Stimulated activated CD4-positive, alpha-beta T cell treated with anti-CD3 and anti-CD28 coated beads, Interleukin-12 subunit alpha, Interleukin-12 subunit beta, amount 100 ng/mL, for 48 hours (primary cell): Measurements from ENCODE around the gene TEX54.
A peak's percentile ranks its signal among the peaks of the same experiment; 100 is the strongest.

Experiments used
- DNase-seq, 3 donors: peaks; one replicate each; pipeline ENCODE4 v3.0.0-alpha.2; 2020; ENCODE audit warnings: low read depth in 2 of 3, low spot score in 1 of 3

TEX54 gene

DNA sequence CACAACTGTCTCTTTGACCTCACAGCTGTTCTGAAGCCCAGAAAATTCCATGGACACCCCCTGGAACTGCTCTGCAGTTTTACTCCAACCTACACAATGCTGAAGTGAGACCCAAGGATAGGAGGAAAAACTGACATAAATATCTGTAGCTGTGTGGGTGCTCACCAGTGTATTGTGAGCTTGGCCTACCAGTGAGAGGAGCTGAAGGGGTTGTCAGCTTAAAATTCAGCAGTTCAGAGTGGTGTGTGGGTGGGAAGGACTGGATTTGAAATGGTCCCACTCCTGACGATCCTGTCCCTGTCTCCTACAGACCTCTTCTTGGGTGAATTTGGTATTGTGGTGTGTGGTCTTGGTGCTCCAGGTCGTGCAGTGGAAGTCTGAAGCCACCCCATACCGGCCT is 43.1 kb downstream of the TEX54 start:
- no peak for DNase-seq

DNA sequence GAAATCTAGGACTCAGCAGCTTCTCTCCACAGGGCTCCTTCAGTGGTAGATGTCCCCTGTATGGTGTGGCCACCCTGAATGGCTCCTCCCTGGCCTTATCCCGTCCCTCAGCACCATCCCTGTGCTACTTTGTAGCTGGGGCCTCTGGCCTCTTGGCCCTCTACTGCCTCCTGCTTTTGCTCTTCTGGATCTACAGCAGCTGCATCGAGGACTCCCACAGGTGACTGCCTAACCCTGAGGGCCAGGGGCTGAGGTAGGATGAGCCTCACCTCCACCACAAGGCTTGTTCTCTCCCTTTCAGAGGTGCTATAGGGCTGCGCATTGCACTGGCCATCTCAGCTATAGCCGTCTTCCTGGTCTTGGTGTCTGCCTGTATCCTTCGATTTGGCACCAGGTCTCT is 43.6 kb downstream of the TEX54 start:
- DNase-seq: no peak

DNA sequence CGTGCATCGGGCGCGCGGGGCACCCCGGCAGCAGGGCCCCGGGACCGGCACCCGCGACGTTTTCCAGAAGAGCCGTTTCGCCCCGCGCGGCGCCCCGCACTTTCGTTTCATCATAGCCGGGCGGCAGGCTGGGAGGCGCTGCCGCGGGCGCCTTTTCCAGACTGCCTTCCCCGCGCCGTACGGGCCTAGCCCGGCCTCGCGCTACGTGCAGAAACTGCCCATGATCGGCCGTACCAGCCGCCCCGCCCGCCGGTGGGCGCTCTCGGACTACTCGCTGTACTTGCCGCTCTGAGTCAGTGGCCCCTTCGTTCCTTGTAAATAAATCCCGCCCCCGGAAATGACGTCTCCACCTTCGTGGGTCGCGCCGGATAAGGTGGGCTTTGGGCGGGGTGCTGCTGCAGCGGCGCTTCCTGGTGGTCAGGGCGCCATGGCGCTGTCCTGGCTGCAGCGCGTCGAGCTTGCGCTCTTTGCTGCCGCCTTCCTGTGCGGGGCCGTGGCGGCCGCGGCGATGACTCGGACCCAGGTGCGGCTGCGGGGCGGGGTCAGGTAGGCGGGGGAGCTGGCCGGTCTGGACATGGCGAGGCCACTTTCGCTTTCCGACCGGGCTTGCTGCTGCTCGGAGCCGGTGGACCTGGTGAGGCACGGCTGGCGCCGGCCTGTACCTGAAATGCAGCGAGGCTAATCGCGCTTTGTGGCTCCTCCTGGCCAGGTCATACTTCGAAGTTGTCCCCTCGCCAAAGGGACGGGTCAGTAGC is 45.5 kb downstream of the TEX54 start, which contains the start of gene TMEM179B:
TSS of gene TMEM179B (plus strand) at position 398 of the 755 bp plus-strand sequence. CDS start at position 428, 30 bp downstream.
- DNase-seq: peak; percentile 96 to 97 (median 97)

DNA sequence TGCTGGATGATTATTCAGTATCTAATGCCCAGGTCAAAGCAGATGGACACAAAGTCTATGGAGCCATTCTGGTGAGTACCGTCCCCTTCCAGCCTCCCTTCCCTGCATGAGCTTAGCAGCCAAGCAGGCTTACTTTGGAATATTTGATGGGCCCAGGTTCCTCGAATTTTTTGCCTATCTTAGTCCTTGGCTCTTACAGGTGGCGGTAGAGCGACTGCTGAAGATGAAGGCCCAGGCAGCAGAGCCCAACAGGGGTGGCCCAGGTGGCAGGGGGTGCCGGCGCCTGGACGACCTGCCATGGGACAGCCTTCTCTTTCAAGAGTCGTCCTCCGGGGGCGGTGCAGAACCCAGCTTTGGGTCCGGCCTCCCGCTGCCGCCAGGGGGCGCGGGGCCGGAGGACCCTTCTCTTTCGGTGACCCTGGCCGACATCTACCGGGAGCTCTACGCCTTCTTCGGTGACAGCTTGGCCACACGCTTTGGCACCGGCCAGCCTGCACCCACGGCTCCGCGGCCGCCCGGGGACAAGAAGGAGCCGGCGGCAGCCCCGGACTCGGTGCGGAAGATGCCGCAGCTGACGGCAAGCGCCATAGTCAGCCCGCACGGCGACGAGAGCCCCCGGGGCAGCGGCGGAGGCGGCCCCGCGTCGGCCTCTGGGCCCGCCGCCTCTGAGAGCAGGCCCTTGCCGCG is 46.2 kb downstream of the TEX54 start:
- DNase-seq: peak; percentile 73 to 79 (median 77)

DNA sequence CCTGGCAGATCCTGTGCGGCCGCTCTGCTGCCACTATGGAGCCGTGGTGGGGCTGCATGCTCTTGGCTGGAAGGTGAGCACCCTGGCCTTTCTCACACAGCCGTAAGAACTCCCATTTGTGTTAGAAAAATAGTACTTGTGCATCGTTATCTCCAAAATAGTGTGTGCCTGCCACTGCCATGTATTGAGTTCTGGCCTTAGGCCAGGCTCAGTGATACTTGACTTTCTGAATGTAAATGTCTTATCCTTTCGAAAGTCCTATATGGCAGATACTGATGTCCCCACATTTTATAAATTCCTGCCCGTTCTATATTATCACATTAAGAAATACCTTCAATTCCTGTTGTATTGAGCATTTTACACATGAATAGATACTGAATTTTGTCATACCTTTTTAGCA is 49.9 kb downstream of the TEX54 start:
- DNase-seq: no peak
